Left ventricle myocardium inferior (tissue), 1 donor: ENCODE results near the gene HS3ST5. TPM values are rescaled to one million over a fixed set of nuclear protein-coding genes. Genes with fewer than 3 reads are reported as not detected.

ENCODE experiments used
- DNase-seq: peaks from one replicate; pipeline ENCODE4 v3.0.0-alpha.2; 2020
- H3K27ac ChIP-seq: fragments of 200-600 bp; replicated peaks from 2 replicates; pipeline ENCODE4 v1.8.0; 2021
- H3K27me3 ChIP-seq: fragments of 200-600 bp; 2 replicates; pipeline ENCODE4 v1.8.0; 2021; ENCODE audit warnings: low read depth
- H3K36me3 ChIP-seq: fragments of 200-600 bp; 2 replicates; pipeline ENCODE4 v1.8.0; 2021
- H3K4me1 ChIP-seq: fragments of 200-600 bp; 2 replicates; pipeline ENCODE4 v1.8.0; 2021
- H3K4me3 ChIP-seq: fragments of 200-600 bp; 2 replicates; pipeline ENCODE4 v1.8.0; 2021; ENCODE audit warnings: mild to moderate bottlenecking, moderate library complexity
- H3K9me3 ChIP-seq: fragments of 200-600 bp; replicated peaks from 2 replicates; pipeline ENCODE4 v1.8.0; 2021
- intact Hi-C: fragments of 100-400 bp; cut with micrococcal nuclease; formaldehyde crosslinking; loops from one replicate; pipeline ENCODE4 v1.11.0; 2022
- total RNA-seq: library from RNA; stranded (reverse); fragmentation: NEBNext Ultra II Directional; extraction: Animal tissue kit (Norgen Biotek cat#: 25700); gene quantifications from one replicate; pipeline ENCODE4 v1.2.1, GENCODE V29; 2021
- TF ChIP-seq, protein P1 (sequence below): fragments of 200-600 bp; IDR thresholded peaks from 2 replicates; pipeline ENCODE4 v1.8.0; 2021; ENCODE audit warnings: antibody characterized with exemption, mild to moderate bottlenecking, borderline replicate concordance
- donor health status: DM: no; HTN: yes; CAD: no; lungs with severe emphysema.

HS3ST5 gene
- total RNA-seq, 1 donor from 2014 or later, result not detected

DNA sequence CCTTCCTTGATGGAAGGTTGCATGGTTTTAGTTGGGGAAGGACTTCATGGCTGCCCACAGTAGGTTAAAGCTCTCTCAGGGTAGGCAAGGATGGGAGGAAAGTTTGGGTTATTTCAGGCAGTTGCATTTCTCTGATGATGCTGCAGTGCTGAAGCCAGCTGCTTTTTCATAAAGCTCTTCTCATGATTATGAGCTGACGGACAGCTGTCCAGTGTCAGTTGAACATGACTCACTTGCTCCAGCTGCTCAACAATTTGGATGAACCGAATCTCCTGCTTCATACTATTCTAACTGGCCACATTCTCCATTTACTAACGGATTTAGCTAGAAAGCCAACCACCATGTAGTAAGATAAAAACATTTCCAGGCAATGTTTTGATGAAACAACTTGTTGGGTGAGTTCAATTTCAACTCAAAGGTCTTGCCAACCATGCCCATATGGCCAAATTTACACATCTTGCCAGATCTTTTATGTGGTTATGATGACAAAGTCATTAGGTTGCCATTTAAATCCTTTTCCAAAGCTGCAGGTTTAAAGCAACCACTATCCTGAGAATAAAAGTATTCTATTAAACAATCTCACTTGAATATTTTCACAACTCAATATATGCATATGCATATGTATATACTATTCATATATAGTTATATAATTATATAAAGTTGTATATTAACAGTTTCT lies 125.9 kb downstream of the HS3ST5 start:
- Histone ChIP-seq H3K9me3 (peaks cover 6% of the 10 kb centered on the region), H3K4me3 (no peak overlapping the region), H3K27ac (no peak overlapping the region), H3K4me1 (no peaks in the 10 kb centered on the region), H3K36me3 (no peaks in the 10 kb centered on the region), H3K27me3 (no peaks in the 10 kb centered on the region)
- TF ChIP-seq, protein P1, sequence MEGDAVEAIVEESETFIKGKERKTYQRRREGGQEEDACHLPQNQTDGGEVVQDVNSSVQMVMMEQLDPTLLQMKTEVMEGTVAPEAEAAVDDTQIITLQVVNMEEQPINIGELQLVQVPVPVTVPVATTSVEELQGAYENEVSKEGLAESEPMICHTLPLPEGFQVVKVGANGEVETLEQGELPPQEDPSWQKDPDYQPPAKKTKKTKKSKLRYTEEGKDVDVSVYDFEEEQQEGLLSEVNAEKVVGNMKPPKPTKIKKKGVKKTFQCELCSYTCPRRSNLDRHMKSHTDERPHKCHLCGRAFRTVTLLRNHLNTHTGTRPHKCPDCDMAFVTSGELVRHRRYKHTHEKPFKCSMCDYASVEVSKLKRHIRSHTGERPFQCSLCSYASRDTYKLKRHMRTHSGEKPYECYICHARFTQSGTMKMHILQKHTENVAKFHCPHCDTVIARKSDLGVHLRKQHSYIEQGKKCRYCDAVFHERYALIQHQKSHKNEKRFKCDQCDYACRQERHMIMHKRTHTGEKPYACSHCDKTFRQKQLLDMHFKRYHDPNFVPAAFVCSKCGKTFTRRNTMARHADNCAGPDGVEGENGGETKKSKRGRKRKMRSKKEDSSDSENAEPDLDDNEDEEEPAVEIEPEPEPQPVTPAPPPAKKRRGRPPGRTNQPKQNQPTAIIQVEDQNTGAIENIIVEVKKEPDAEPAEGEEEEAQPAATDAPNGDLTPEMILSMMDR, result no peak
- intact Hi-C loops, result no loop called here
- no peak for DNase-seq

DNA sequence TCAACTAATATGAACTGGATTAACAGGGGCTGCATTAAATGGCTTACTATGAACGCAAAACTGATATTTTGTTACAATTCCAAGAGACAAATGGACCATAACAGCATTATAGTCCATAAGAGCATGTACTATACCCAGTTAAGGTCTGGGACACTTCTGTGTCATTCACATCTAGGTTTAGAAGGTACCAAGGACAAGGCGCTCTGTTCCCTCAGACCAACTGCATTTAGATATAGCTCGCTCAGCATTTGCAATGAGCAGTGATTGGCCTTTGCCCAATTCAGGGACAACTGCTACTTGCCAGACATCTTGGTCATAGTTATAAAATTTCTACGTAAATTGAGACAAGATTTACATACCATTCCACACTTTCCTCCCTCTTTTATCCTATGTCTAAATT lies 132.4 kb downstream of the HS3ST5 start:
- no peaks in the 10 kb centered on the region for H3K36me3 ChIP-seq
- no peak overlapping the region for H3K4me3 ChIP-seq
- no peak for DNase-seq
- no peak overlapping the region for H3K27ac ChIP-seq
- H3K9me3 ChIP-seq, result peaks cover 6% of the 10 kb centered on the region
- no peaks in the 10 kb centered on the region for H3K27me3 ChIP-seq
- intact Hi-C loops, result no loop called here
- TF ChIP-seq, protein P1, result no peak
- no peaks in the 10 kb centered on the region for H3K4me1 ChIP-seq

DNA sequence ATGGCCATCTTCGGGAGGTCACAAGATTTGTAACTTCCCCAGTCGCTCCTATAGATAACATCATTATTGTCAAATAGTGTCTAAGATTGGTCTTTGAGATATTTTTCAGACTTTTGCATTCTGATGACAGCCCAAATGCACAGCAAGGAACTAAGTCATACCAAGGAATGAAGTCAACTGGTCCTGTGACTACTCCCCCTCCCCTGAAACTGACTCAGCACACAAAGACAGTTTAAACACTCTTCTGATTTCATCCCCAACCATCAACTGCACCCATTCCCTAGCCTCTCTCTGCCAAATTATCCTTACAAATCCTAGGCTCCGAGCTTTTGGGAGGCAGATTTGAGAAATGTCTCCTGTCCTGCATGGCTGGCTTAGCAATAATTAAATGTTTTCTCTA lies 139.4 kb downstream of the HS3ST5 start:
- H3K9me3 ChIP-seq, result no peaks in the 10 kb centered on the region
- intact Hi-C loops, result no loop called here
- no peak overlapping the region for H3K27ac ChIP-seq
- TF ChIP-seq, protein P1, result no peak
- H3K36me3 ChIP-seq, result no peaks in the 10 kb centered on the region
- no peaks in the 10 kb centered on the region for H3K4me1 ChIP-seq
- H3K4me3 ChIP-seq, result no peak overlapping the region
- no peak for DNase-seq
- no peaks in the 10 kb centered on the region for H3K27me3 ChIP-seq

DNA sequence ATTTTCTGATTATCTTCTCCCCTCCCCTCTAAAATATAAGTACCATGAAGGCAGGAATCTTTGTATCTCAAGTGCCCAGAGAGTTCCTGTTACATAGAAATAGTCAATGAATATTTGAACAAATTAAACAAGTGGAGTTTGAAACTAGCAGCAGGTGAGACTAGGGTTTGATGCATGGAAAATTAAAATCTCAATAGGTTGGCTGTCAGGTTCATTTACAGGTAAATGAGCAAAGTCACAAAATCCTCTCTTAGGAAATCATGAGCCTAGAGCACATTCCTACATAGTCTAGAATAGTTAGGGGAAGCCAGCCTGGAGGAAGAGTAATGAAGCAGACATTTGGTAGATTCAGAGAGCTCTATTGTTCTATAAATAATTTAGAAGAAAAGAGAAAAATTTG lies 140.4 kb downstream of the HS3ST5 start:
- Histone ChIP-seq H3K27ac (no peak overlapping the region), H3K9me3 (no peaks in the 10 kb centered on the region), H3K4me1 (no peaks in the 10 kb centered on the region), H3K36me3 (no peaks in the 10 kb centered on the region), H3K4me3 (no peak overlapping the region), H3K27me3 (no peaks in the 10 kb centered on the region)
- intact Hi-C loops, result no loop called here
- TF ChIP-seq, protein P1, result no peak
- DNase-seq, result no peak

DNA sequence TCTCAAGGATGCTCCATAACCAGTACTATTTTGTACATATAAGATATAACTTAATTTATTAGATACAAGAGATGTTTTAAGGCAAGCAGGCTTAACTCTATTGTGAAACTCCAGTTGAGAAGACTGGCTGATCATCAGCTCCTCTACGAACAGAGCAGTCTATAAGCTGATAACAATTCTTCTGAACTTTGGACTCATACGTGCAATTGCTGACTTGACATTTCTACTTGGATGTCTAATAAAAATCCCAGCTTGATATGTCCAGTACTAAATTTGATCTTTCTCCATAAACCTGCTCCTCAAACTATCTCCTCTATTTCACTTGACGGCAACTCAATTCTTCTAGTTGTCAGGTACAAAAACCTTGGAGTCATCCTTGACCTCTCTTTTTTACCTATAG lies 141.9 kb downstream of the HS3ST5 start:
- Histone ChIP-seq H3K9me3 (no peaks in the 10 kb centered on the region), H3K4me3 (no peak overlapping the region), H3K4me1 (no peaks in the 10 kb centered on the region), H3K27me3 (no peaks in the 10 kb centered on the region), H3K27ac (no peak overlapping the region), H3K36me3 (no peaks in the 10 kb centered on the region)
- TF ChIP-seq, protein P1, result no peak
- intact Hi-C loops, result no loop called here
- DNase-seq, result no peak
